GM21526 (cell line): ENCODE data around the gene AKNA.

Experiments
- ATAC-seq: cut with Tn5 transposase; IDR thresholded peaks from one replicate; pipeline ENCODE4 v1.9.1; 2021; ENCODE audit warnings: moderate library complexity; ENCODE audit not compliant: unreplicated experiment, low FRiP score

AKNA gene

GRCh38 chr9:114308361-114308950, 79.3 kb downstream of the AKNA start:
- no peak for ATAC-seq

- no peak for ATAC-seq
These were observed 79.9 kb downstream of the AKNA start for GRCh38 chr9:114307899-114308267.

- no peak for ATAC-seq
These were observed 83.2 kb downstream of the AKNA start for GRCh38 chr9:114304416-114305188.

- no peak for ATAC-seq
These were observed 83.8 kb downstream of the AKNA start for GRCh38 chr9:114303977-114304376.

- no peak for ATAC-seq
These were observed 84.2 kb downstream of the AKNA start for GRCh38 chr9:114303571-114303970.

- no peak for ATAC-seq
These were observed 85.1 kb downstream of the AKNA start for GRCh38 chr9:114302727-114303126.

GRCh38 chr9:114301798-114302565, 85.8 kb downstream of the AKNA start:
- ATAC-seq: no peak

GRCh38 chr9:114300846-114301797, 86.7 kb downstream of the AKNA start:
- no peak for ATAC-seq

- ATAC-seq: no peak
These were observed 87.5 kb downstream of the AKNA start for GRCh38 chr9:114300153-114300845.

- ATAC-seq: no peak
These were observed 88.3 kb downstream of the AKNA start for GRCh38 chr9:114299286-114300152.

GRCh38 chr9:114296338-114296737, 91.4 kb downstream of the AKNA start:
- ATAC-seq: no peak

- no peak for ATAC-seq
These were observed 93.1 kb downstream of the AKNA start for GRCh38 chr9:114294664-114295063.

- ATAC-seq: no peak
These were observed 95.7 kb downstream of the AKNA start for GRCh38 chr9:114291886-114292590.

- ATAC-seq: no peak
These were observed 96.7 kb downstream of the AKNA start for GRCh38 chr9:114291064-114291474.

GRCh38 chr9:114290561-114290986, 97.2 kb downstream of the AKNA start:
- ATAC-seq: no peak

GRCh38 chr9:114289571-114290481, 98.0 kb downstream of the AKNA start:
- ATAC-seq: no peak

GRCh38 chr9:114289106-114289505, 98.7 kb downstream of the AKNA start:
- ATAC-seq: no peak
